Retinal pigment epithelial cell (primary cell): ENCODE measurements around the gene GFPT2.

Experiments
- DNase-seq: peaks from one replicate; pipeline ENCODE4 v3.0.0-alpha.2; 2010; ENCODE audit warnings: low read depth
- H3K4me3 ChIP-seq: 2 replicates; pipeline ENCODE4 v1.5.1; 2011; ENCODE audit warnings: mild to moderate bottlenecking, low read length, control low read depth, moderate library complexity
- CTCF ChIP-seq: conservative IDR thresholded peaks from 2 replicates; pipeline ENCODE4 v1.5.1; 2011; ENCODE audit warnings: low read depth, low read length, control low read depth, inconsistent platforms

GFPT2 gene

GRCh38 chr5:180395540-180396274 is 42.6 kb upstream of the GFPT2 start:
- no peak overlapping the region for H3K4me3 ChIP-seq
- no peak for DNase-seq
- TF ChIP-seq CTCF = no peak

GRCh38 chr5:180394031-180394636 is 41.0 kb upstream of the GFPT2 start:
- TF ChIP-seq CTCF = no peak
- no peak for DNase-seq
- no peak overlapping the region for H3K4me3 ChIP-seq

GRCh38 chr5:180391276-180391675 is 38.1 kb upstream of the GFPT2 start:
- TF ChIP-seq CTCF = no peak
- no peak for DNase-seq
- H3K4me3 ChIP-seq = no peak overlapping the region

GRCh38 chr5:180390441-180391190 is 37.5 kb upstream of the GFPT2 start:
- no peak overlapping the region for H3K4me3 ChIP-seq
- TF ChIP-seq CTCF = no peak
- no peak for DNase-seq

GRCh38 chr5:180389252-180390101 is 36.3 kb upstream of the GFPT2 start:
- H3K4me3 ChIP-seq = no peak overlapping the region
- DNase-seq = no peak
- no peak for TF ChIP-seq CTCF

GRCh38 chr5:180387798-180388197 is 34.7 kb upstream of the GFPT2 start:
- no peak overlapping the region for H3K4me3 ChIP-seq
- no peak for TF ChIP-seq CTCF
- no peak for DNase-seq
